NCI-H146 treated with DMSO at 0.1 percent for 48 hours (cell line): ENCODE measurements around the gene MRPL23.

Experiments
- DNase-seq: peaks from one replicate; lab custom pipeline; 2025; ENCODE audit not compliant: unreplicated experiment; lab: John Stamatoyannopoulos, UW

The MRPL23 gene

DNA sequence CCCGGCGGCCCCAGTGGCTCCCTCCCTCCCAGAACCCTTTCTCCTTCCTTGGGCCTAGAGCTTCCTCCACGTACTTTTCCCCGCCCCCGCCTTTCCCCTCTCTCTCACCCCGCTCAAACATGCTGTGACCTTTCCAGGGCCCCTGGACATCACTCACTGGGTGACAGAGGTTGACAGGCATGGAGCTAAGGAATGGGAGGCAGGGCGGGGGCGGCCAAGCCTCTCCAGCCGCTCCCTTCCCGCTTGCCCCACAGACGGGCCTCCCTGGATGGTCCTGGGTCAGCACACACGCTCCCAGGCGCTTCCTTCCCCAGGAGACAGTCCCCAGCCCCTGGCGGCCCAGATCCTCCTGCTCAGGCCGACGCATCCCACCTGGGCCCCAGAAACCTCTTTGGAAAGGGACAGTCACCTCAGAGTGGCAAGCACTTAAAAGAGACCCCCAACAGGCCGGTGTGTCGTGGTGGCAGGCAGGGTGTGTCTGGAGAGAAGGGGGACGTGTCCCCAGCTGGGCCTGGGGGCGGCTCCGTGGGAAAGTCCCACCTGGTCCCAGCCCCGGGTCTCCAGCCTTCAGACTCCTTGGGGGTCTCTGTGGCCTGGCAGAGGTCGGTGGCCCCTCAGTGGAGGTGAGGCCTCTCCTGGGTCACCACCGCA lies 41.7 kb downstream of the MRPL23 start:
- no peak for DNase-seq

DNA sequence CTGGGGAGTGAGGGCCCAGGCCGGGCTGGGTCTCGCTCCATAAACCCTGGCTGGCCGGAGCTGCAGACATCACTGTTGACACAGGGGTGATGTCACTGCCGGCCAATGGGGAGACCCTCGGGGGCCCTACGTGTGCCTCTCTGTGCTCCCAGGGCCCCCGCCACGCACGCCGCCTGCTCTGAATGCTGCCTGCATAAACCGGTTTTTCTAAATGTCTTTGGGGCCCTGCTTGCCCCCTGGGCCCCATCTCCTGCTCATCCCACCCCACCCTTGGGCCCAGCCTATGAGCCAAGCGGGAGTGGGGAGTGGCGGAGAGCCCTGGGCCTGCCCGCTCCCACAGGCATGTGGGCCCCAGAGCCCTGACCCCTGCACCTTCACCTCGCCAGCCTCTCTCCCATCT lies 42.8 kb downstream of the MRPL23 start:
- DNase-seq: no peak

DNA sequence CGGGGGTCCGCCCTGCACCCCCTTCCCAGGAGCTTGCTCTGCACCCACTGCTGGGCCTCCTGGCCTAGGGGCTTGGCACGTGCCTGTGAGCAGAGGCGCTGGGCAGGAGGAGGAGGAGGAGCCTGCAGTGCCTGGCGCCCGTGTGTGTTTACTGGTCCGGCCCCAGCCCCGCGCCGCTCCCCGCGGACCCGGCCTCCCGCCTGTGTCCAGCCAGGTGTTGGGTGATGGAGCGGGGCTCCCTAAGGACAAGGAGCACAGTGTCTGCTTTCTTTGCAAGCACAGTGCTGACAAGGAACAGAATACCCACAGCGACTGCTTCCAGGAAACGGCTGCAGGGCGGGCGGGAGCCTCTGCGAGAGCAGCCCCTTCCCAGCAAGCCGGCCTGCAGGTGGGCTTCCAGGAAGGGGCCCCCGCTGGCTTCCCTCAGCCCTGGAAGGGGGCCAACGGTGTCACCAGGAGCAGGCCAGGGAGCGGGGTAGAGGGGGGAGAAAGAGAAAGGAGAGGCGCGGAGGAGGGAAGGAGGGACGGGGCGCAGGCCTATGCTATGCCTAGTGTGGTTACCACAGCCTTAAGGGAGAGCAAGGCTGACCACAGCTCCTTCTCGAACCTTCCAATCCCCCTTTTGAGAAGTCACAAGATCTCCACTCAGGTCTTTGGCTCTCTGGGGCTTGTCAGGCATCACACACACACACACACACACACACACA lies 43.9 kb downstream of the MRPL23 start:
- no peak for DNase-seq

DNA sequence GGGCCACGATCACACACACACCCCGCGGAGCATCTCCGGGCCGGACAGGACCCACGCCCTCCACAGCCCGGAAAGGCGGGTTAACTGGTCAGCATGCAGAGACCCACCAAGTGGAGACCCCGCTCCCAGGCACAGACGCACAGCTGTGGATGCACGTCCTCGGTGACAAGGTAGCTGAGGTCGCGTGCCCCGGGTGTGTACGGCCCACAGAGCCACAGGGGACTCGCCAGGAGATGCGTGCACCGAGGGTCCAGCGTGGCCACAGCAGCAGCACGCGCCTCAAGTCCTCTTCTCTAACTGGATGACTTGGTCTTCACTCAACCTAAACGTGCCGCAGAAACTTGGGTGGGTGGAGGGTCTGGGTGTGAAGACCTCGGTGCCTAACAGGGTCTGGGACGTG lies 45.0 kb downstream of the MRPL23 start:
- DNase-seq: no peak

DNA sequence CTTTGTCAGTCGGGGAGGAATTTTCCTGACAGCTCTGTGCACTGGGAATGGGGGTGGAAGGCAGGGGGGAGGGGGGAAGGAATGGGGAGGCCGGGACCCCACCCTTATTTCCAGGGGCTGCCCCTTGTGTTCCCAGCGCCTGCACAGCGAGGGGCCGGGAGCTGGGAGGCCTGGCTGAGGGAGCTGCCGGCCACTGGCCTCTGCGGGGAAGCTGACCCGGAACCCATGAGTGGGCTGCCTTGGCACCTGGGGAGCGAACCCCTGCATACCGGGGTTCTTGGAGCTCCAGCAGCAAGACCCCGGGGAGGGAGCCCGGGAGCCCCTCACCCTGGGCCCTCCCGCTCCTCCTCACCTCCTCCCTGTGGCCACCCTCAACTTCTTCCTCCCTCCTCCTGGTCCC lies 47.0 kb downstream of the MRPL23 start:
- no peak for DNase-seq

DNA sequence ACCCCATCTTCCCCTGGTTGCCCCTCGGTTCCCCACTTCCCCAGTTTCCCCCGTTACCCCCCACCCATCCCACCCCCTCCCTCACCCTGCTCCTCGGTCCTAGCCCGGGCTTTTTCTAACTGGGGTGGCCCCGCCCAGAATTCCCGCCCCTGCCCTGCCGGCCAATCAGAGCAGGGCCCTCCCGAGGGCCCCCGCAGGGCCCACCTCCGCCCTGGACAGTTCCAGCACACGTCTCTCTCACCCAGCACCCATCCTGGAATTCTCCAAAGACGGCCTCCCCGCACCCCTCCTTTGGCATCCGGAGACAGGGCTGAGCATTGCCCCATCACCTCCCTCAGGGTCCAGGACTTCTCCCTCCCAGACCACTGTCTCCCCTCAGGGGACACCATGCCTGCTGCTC lies 50.6 kb downstream of the MRPL23 start, which contains the start of gene H19:
TSS of gene H19 (minus strand) at position 88 of the 400 bp plus-strand sequence.
- no peak for DNase-seq

DNA sequence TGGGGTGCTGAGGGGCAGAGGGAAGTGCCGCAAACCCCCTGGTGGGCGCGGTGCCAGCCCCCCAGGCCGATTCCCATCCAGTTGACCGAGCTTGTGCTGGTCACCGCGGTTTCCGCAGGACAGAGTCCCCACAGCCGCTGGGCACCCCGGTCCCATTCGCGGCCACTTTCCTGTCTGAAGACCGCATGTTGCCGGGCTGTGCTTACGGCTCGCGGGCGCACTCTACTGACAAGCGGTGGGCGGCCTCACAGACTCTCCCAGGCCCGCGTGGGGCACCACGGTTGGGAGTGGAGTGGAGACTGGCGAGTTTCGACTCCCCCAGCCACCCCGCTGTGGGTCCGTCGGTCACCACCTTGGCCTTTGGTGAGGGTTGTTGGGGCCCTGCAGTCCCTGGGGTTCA lies 51.2 kb downstream of the MRPL23 start:
- no peak for DNase-seq

DNA sequence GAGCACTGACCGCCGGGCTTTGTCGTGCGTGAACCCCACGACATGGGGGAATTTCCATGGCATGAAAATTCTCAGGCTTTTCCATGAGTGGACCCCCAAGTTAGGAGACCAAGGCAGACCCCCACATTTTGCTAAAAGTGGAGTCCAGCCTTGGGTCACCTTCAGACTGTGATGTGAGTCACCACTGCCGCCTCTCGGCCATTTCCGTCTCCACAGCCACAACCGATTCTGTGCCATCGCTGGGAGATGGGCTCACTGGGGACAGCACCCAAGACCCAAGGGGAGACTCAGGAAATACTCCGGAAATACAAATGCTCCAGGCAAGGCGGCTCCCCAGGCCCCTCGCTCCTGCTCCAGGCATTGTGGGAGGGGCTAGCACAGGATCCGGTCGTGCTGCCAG lies 51.7 kb downstream of the MRPL23 start:
- DNase-seq: no peak

DNA sequence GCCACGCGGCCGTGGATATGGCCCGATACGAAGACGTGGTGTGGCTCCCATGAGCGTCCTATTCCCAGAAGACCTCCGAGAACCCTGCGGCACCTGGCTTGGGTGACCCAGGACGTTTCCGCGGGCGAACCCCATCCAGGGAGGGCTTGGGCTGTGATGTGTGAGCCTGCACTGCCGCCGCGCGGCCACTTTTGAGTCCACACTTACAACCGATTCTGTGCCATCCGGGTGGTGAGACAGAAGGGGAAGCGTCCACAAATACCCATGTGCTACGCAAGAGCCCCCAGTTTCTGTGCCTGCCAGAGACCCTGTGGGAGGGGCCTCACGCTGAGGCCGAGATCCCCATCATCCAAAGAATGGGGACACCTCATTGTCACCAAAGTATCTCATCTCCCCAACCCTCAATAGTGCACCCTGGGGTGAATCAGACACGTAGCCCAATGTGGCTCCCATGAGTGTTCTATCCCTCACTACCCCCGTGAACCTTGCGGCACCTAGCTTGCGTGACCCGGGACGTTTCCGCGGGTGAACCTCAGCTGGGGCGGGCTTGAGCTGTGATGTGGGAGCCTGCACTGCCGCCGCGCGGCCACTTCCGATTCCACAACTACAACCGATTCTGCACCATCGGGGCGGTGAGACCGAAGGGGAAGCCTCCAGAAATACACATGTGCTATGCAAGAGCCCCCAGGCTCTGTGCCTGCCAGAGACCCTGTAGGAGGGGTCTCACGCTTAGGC lies 55.1 kb downstream of the MRPL23 start:
- DNase-seq: no peak

DNA sequence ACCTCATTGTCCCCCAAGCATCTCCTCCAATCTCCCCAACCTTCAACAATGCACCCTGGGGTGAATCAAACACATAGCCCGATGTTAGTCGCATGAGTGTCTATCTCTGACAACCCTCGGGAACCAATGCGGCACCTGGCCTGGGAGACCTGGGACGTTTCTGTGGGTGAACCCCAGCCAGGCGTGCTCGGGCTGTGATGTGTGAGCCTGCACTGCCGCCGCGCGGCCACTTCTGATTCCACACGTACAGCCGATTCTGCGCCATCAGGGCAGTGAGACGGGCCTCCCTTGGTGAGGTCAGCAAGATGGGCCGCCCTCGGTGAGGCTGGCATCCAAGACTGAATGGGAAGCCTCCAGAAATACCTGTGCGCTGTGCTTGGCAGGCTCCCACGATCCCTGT lies 55.7 kb downstream of the MRPL23 start:
- no peak for DNase-seq

DNA sequence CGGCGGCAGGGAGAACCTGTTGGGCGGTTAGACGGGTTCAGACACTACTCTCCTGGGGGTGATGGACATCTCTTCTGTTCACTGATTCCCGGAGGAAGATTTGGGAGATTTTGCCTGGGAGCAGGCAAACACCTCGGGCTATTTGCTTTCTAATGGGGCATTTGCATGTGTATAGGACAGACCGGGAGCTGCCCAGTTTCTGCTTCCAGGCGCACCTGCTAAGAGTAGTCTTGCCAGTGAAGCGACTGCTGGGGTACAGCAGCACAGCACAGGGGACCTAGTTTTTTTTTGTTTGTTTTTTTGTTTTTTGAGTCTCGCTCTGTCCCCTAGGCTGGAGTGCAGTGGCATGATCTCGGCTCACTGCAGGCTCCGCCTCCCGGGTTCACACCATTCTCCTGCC lies 57.3 kb downstream of the MRPL23 start:
- no peak for DNase-seq
